NCI-H1417 treated with DMSO at 0.1 percent for 48 hours (cell line): ENCODE measurements around the gene KISS1R.

ENCODE experiments used
- DNase-seq: peaks from one replicate; lab custom pipeline; 2025; lab: John Stamatoyannopoulos, UW

The KISS1R gene

GRCh38 chr19:920051-920864, 3.1 kb downstream of the KISS1R start:
- peak; percentile 32 for DNase-seq

- no peak for DNase-seq
Measured at GRCh38 chr19:924553-925086, 7.5 kb downstream of the KISS1R start.

GRCh38 chr19:925087-925525, 8.0 kb downstream of the KISS1R start:
- DNase-seq: peak; percentile 67

- peak; percentile 71 for DNase-seq
Measured at GRCh38 chr19:925526-926322, 8.6 kb downstream of the KISS1R start, which contains the start of gene ARID3A. Gene ARID3A (plus strand): TSS chr19:926035. CDS start chr19:929529, 3,494 bp downstream.

GRCh38 chr19:926323-926588, 9.1 kb downstream of the KISS1R start:
- DNase-seq: no peak

GRCh38 chr19:926589-927350, 9.6 kb downstream of the KISS1R start:
- no peak for DNase-seq

GRCh38 chr19:927351-927779, 10.2 kb downstream of the KISS1R start:
- DNase-seq: no peak

- no peak for DNase-seq
Measured at GRCh38 chr19:927780-928401, 10.8 kb downstream of the KISS1R start.

- DNase-seq: no peak
Measured at GRCh38 chr19:928471-929202, 11.5 kb downstream of the KISS1R start.

GRCh38 chr19:929203-929890, 12.2 kb downstream of the KISS1R start:
- DNase-seq: no peak

- DNase-seq: no peak
Measured at GRCh38 chr19:929891-930258, 12.7 kb downstream of the KISS1R start.

- no peak for DNase-seq
Measured at GRCh38 chr19:931860-932647, 14.9 kb downstream of the KISS1R start.

GRCh38 chr19:932648-933552, 15.8 kb downstream of the KISS1R start:
- DNase-seq: no peak

GRCh38 chr19:933553-933882, 16.4 kb downstream of the KISS1R start:
- DNase-seq: no peak

- no peak for DNase-seq
Measured at GRCh38 chr19:934197-934840, 17.2 kb downstream of the KISS1R start.

- no peak for DNase-seq
Measured at GRCh38 chr19:934865-935479, 17.8 kb downstream of the KISS1R start.

- DNase-seq: no peak
Measured at GRCh38 chr19:936175-936546, 19.0 kb downstream of the KISS1R start.

- no peak for DNase-seq
Measured at GRCh38 chr19:937259-937694, 20.1 kb downstream of the KISS1R start.
